ENCODE data around the gene ALCAM.
A peak's percentile ranks its signal among the peaks of the same experiment; 100 is the strongest.

- TF ChIP-seq CTCF (conservative IDR thresholded peaks at IDR 0.05 in 1 of 2, IDR thresholded peaks at IDR 0.05 in 1 of 2; ENCODE audit: low read depth in 1 of 2, low read length in 2 of 2) (peak; percentile 55 to 62), EZH2 (IDR thresholded peaks at IDR 0.05; ENCODE audit: low read length, missing control alignments) (no peak)
Measured at GRCh38 chr3:105366326-105367062, at the start of gene ALCAM.
